ENCODE data around the gene HNRNPUL1. TPM values are rescaled to one million over a fixed set of nuclear protein-coding genes. Genes with fewer than 3 reads are reported as not detected.

Gene HNRNPUL1
- total RNA-seq, 1 experiment from 2014 or later = 201 TPM

DNA sequence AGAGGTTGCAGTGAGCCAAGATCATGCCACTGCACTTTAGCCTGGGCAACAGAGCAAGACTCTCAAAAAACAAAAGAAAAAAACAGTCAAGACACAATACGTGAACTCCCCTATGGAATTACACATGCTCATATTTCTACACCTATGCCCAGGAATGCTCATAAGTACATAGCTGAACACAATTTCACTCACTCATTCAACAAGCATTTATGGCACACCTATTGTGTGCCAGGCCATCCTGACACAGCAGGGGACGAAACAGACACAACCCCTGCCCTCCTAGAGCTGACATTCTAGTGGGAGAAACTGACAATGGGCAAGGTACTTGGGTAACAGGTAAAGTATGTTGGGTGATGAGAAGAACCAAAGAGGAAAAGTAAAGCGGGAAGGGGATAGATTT is 35.7 kb upstream of the HNRNPUL1 start:
- Histone ChIP-seq H4K20me1 (ENCODE audit: insufficient read depth) (no peaks in the 10 kb centered on the region), H2AFZ (ENCODE audit: low read depth, low read length, poor library complexity, severe bottlenecking) (no peak overlapping the region), H3K36me3 (ENCODE audit: control insufficient read depth in 1 of 2, insufficient read depth in 2 of 2, low read length in 2 of 2) (peaks cover 0 to 15% of the 10 kb centered on the region in 2 experiments; a peak in 1 of 4 replicates), H3K9me2 (ENCODE audit: insufficient read depth) (no peaks in the 10 kb centered on the region), H3K9ac (ENCODE audit: low read length) (0 out of 2 replicates have a peak overlapping the region, but pooled peaks have one; percentile 1), H3K4me1 (ENCODE audit: control insufficient read depth in 1 of 2, insufficient read depth in 2 of 2, low read length in 2 of 2) (peaks cover 52 to 70% of the 10 kb centered on the region in 2 experiments), H3K9me3 (ENCODE audit: control insufficient read depth in 1 of 2, insufficient read depth in 1 of 2, low read depth in 1 of 2, low read length in 2 of 2) (no peaks in the 10 kb centered on the region), H3K79me2 (ENCODE audit: insufficient read depth, low read length) (peaks cover 16% of the 10 kb centered on the region; the same call in 1 of the 2 replicates), H3K27me3 (ENCODE audit: insufficient read depth, low read length) (no peaks in the 10 kb centered on the region), H3K27ac (ENCODE audit: low read depth, low read length) (no peak overlapping the region), H3K4me2 (ENCODE audit: low read length) (peak overlapping the region; percentile 34), H3K4me3 (replicated peaks in 1 of 2; ENCODE audit: low read depth in 1 of 2, low read length in 2 of 2) (no peak overlapping the region)
- TF ChIP-seq POLR2A (IDR thresholded peaks at IDR 0.05; ENCODE audit: borderline replicate concordance, extremely low read depth, insufficient read depth, insufficient read length) (no peak), SIN3A (IDR thresholded peaks at IDR 0.05; ENCODE audit: low read depth) (no peak), POLR2AphosphoS5 (IDR thresholded peaks at IDR 0.05; ENCODE audit: low read depth, low read length) (no peak), EZH2 (IDR thresholded peaks at IDR 0.05) (no peak), SP1 (IDR thresholded peaks at IDR 0.05; ENCODE audit: low read depth) (no peak), FOSL1 (IDR thresholded peaks at IDR 0.05; ENCODE audit: low read depth) (no peak), ZNF274 (IDR thresholded peaks at IDR 0.05; ENCODE audit: low read depth, low read length) (no peak), RAD21 (IDR thresholded peaks at IDR 0.05; ENCODE audit: low read depth) (no peak), CEBPB (IDR thresholded peaks at IDR 0.05; ENCODE audit: low read depth) (no peak), ELF1 (IDR thresholded peaks at IDR 0.05; ENCODE audit: borderline replicate concordance, low read depth) (no peak), CBX3 (IDR thresholded peaks at IDR 0.05; ENCODE audit: low read depth) (no peak), JUND (IDR thresholded peaks at IDR 0.05) (no peak)
- TF ChIP-seq, protein P1, sequence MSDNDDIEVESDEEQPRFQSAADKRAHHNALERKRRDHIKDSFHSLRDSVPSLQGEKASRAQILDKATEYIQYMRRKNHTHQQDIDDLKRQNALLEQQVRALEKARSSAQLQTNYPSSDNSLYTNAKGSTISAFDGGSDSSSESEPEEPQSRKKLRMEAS (IDR thresholded peaks at IDR 0.05) = no peak
- POLR2A ChIA-PET = interaction anchor here (1.2 to 1.5 kb wide), 2 partner anchors 9 to 20 kb away, joined by 3 to 6 read pairs; partner anchors contain the start of gene AXL
- no TSS peak for BruUV-seq (replicated peaks)
- no peak for DNase-seq (ENCODE audit: low read depth, low spot score)
- CTCF ChIA-PET = no interaction called here
- ATAC-seq = no peak
- RAD21 ChIA-PET (ENCODE audit: low non-redundant PET in 1 of 2, low total read pairs in 2 of 2, uncharacterized antibody in 2 of 2, unreplicated experiment in 2 of 2) = no interaction called here
- intact Hi-C loops (cut with micrococcal nuclease) = loop anchor here (5.0 kb wide), 1 partner anchor 34 kb away; the partner anchor contains the start of gene HNRNPUL1

Measured in HCT116 (cell line).